Stimulated activated CD8-positive, alpha-beta memory T cell treated with anti-CD3 and anti-CD28 coated beads, Interleukin-15, amount 100 ng/mL, for 1 hour (primary cell): ENCODE measurements around the gene CD55.

Experiments used
- DNase-seq: peaks from one replicate; pipeline ENCODE4 v3.0.0-alpha.2; 2020; ENCODE audit warnings: low read depth

Gene CD55

GRCh38 chr1:207321079-207321789 lies at the start of gene CD55:
TSS of gene CD55 (plus strand) at chr1:207321678. CDS start at chr1:207321766, 88 bp downstream.
- DNase-seq = peak; percentile 98

GRCh38 chr1:207274882-207275281 lies 46.6 kb upstream of the CD55 start:
- no peak for DNase-seq

- DNase-seq = no peak
Measured at GRCh38 chr1:207276465-207276864, 45.0 kb upstream of the CD55 start.

- DNase-seq = no peak
Measured at GRCh38 chr1:207277241-207277640, 44.2 kb upstream of the CD55 start.

GRCh38 chr1:207279652-207280051 lies 41.8 kb upstream of the CD55 start:
- no peak for DNase-seq

GRCh38 chr1:207280706-207281105 lies 40.8 kb upstream of the CD55 start:
- no peak for DNase-seq

- DNase-seq = no peak
Measured at GRCh38 chr1:207282058-207282457, 39.4 kb upstream of the CD55 start.

GRCh38 chr1:207282496-207283380 lies 38.7 kb upstream of the CD55 start:
- DNase-seq = no peak

- no peak for DNase-seq
Measured at GRCh38 chr1:207283421-207283820, 38.1 kb upstream of the CD55 start.

GRCh38 chr1:207284209-207284897 lies 37.1 kb upstream of the CD55 start:
- DNase-seq = no peak

GRCh38 chr1:207286786-207287468 lies 34.6 kb upstream of the CD55 start:
- DNase-seq = no peak

- DNase-seq = no peak
Measured at GRCh38 chr1:207288315-207288714, 33.2 kb upstream of the CD55 start.

- no peak for DNase-seq
Measured at GRCh38 chr1:207289756-207290155, 31.7 kb upstream of the CD55 start.

GRCh38 chr1:207291723-207292122 lies 29.8 kb upstream of the CD55 start:
- no peak for DNase-seq

- DNase-seq = no peak
Measured at GRCh38 chr1:207298186-207298585, 23.3 kb upstream of the CD55 start.

- no peak for DNase-seq
Measured at GRCh38 chr1:207298636-207299398, 22.7 kb upstream of the CD55 start.

- no peak for DNase-seq
Measured at GRCh38 chr1:207300970-207301369, 20.5 kb upstream of the CD55 start.

- no peak for DNase-seq
Measured at GRCh38 chr1:207302618-207303393, 18.7 kb upstream of the CD55 start.

- DNase-seq = no peak
Measured at GRCh38 chr1:207304710-207305488, 16.6 kb upstream of the CD55 start.

- no peak for DNase-seq
Measured at GRCh38 chr1:207305489-207305873, 16.0 kb upstream of the CD55 start.
